ENCODE data around the gene ADGRD1. TPM values are rescaled to one million over a fixed set of nuclear protein-coding genes. Genes with fewer than 3 reads are reported as not detected.

Gene ADGRD1
- polyA plus RNA-seq, 3 donors = 4.7 to 17.9 (median 4.9) TPM

- no peaks in the 10 kb centered on the region for H3K79me2 ChIP-seq (ENCODE audit: insufficient read depth, low read length)
- H4K20me1 ChIP-seq (ENCODE audit: insufficient read depth, low read length) = no peaks in the 10 kb centered on the region
- Mint-ChIP-seq H3K27ac (no peak overlapping the region), H3K36me3 (peaks cover 4 to 26% of the 10 kb centered on the region in 2 donors), H3K9me3 (peaks cover 0 to 2% (median 0%) of the 10 kb centered on the region in 7 donors), H3K27me3 (ENCODE audit: low read depth in 3 of 3) (peaks cover 2 to 9% (median 6%) of the 10 kb centered on the region in 3 donors), H3K4me3 (no peak overlapping the region), H3K4me1 (no peaks in the 10 kb centered on the region)
- TF ChIP-seq CTCF (IDR thresholded peaks at IDR 0.05) = no peak
- intact Hi-C loops (cut with micrococcal nuclease) = no loop called here
- H3K36me3 ChIP-seq (replicated peaks in 1 of 2; ENCODE audit: control insufficient read depth in 1 of 2, insufficient read depth in 2 of 2, low read length in 2 of 2) = peaks cover 2 to 4% of the 10 kb centered on the region in 2 donors
- H3K4me3 ChIP-seq (replicated peaks in 1 of 3; ENCODE audit: low read depth in 2 of 3, low read length in 3 of 3) = no peak overlapping the region
- H3K27ac ChIP-seq (ENCODE audit: low read depth in 1 of 2, low read length in 2 of 2) = no peak overlapping the region
- H3K27me3 ChIP-seq (ENCODE audit: control insufficient read depth in 2 of 2, insufficient read depth in 2 of 2, low read length in 2 of 2) = no peaks in the 10 kb centered on the region
- no peak overlapping the region for H3K9ac ChIP-seq (ENCODE audit: insufficient read depth, low read length, poor library complexity, severe bottlenecking)
- WGBS (ENCODE audit: insufficient coverage) = 94% methylated on average over 38 of the region's 40 CpGs
- H3K4me2 ChIP-seq (replicated peaks; ENCODE audit: extremely low read depth, low read length, poor library complexity, severe bottlenecking) = no peak overlapping the region
- H3K9me3 ChIP-seq (replicated peaks in 1 of 2; ENCODE audit: control insufficient read depth in 1 of 2, insufficient read depth in 1 of 2, low read length in 2 of 2) = no peaks in the 10 kb centered on the region
- H3K4me1 ChIP-seq (ENCODE audit: control insufficient read depth in 1 of 2, insufficient read depth in 2 of 2, low read length in 2 of 2) = no peaks in the 10 kb centered on the region
- H2AFZ ChIP-seq (ENCODE audit: insufficient read depth, low read depth, low read length, poor library complexity, severe bottlenecking) = no peak overlapping the region
- DNase-seq = no peak
Measured at GRCh38 chr12:131011165-131012079, 57.7 kb downstream of the ADGRD1 start.

GRCh38 chr12:131012279-131013069 lies 58.8 kb downstream of the ADGRD1 start:
- no peak overlapping the region for H3K27ac Mint-ChIP-seq
- intact Hi-C loops (cut with micrococcal nuclease) = no loop called here
- Histone ChIP-seq H3K9me3 (replicated peaks in 1 of 2; ENCODE audit: control insufficient read depth in 1 of 2, insufficient read depth in 1 of 2, low read length in 2 of 2) (no peaks in the 10 kb centered on the region), H3K27me3 (ENCODE audit: control insufficient read depth in 2 of 2, insufficient read depth in 2 of 2, low read length in 2 of 2) (no peaks in the 10 kb centered on the region), H3K27ac (ENCODE audit: low read depth in 1 of 2, low read length in 2 of 2) (no peak overlapping the region), H3K4me1 (ENCODE audit: control insufficient read depth in 1 of 2, insufficient read depth in 2 of 2, low read length in 2 of 2) (no peaks in the 10 kb centered on the region), H3K79me2 (ENCODE audit: insufficient read depth, low read length) (no peaks in the 10 kb centered on the region), H3K9ac (ENCODE audit: insufficient read depth, low read length, poor library complexity, severe bottlenecking) (no peak overlapping the region), H4K20me1 (ENCODE audit: insufficient read depth, low read length) (no peaks in the 10 kb centered on the region), H3K4me3 (replicated peaks in 1 of 3; ENCODE audit: low read depth in 2 of 3, low read length in 3 of 3) (no peak overlapping the region), H3K4me2 (replicated peaks; ENCODE audit: extremely low read depth, low read length, poor library complexity, severe bottlenecking) (no peak overlapping the region), H2AFZ (ENCODE audit: insufficient read depth, low read depth, low read length, poor library complexity, severe bottlenecking) (no peak overlapping the region), H3K36me3 (replicated peaks in 1 of 2; ENCODE audit: control insufficient read depth in 1 of 2, insufficient read depth in 2 of 2, low read length in 2 of 2) (peaks cover 2 to 10% of the 10 kb centered on the region in 2 donors)
- H3K4me3 Mint-ChIP-seq = no peak overlapping the region
- 95% methylated on average over 18 of the region's 23 CpGs for WGBS (ENCODE audit: insufficient coverage)
- no peak for TF ChIP-seq CTCF (IDR thresholded peaks at IDR 0.05)
- H3K27me3 Mint-ChIP-seq (ENCODE audit: low read depth in 3 of 3) = peaks cover 3 to 6% (median 6%) of the 10 kb centered on the region in 3 donors
- no peak for DNase-seq
- H3K4me1 Mint-ChIP-seq = no peaks in the 10 kb centered on the region
- peaks cover 0 to 2% (median 0%) of the 10 kb centered on the region in 7 donors for H3K9me3 Mint-ChIP-seq
- H3K36me3 Mint-ChIP-seq = peaks cover 9 to 30% of the 10 kb centered on the region in 2 donors
